Gastroesophageal sphincter (tissue), 3 donors: ENCODE results near the gene PTBP3.
A peak's percentile ranks its signal among the peaks of the same experiment; 100 is the strongest.

ENCODE experiments used
- CTCF ChIP-seq, 4 experiments: fragments of 200-600 bp in 2 of 4; fragments of 450-650 bp in 2 of 4; sonication (generic) in 1 of 4; IDR thresholded peaks; one replicate each; pipeline ENCODE4 v1.5.1; 2017 to 2019; ENCODE audit warnings: antibody characterized with exemption in 4 of 4, mild to moderate bottlenecking in 2 of 4, moderate library complexity in 2 of 4
- POLR2AphosphoS5 ChIP-seq: sonication (generic); formaldehyde crosslinking; IDR thresholded peaks from one replicate; pipeline ENCODE4 v1.6.1; 2017; ENCODE audit warnings: antibody characterized with exemption

- TF ChIP-seq CTCF (IDR thresholded peaks at IDR 0.05): peak; percentile 57 to 68 (median 64)
- TF ChIP-seq POLR2AphosphoS5: no peak
Measured at GRCh38 chr9:112361601-112362000, 28.2 kb upstream of the PTBP3 start.
